ENCODE data around the gene SH2D2A.
"Not testable (repeated sequence)": the region's sequence is repeated elsewhere in the genome, so short reads cannot be mapped to it uniquely, and the experiment has no call there.

- TF ChIP-seq CTCF (IDR thresholded peaks at IDR 0.05; ENCODE audit: insufficient read depth, low read length); POLR2AphosphoS5 (IDR thresholded peaks at IDR 0.05; ENCODE audit: low read depth); REST (IDR thresholded peaks at IDR 0.05; ENCODE audit: insufficient replicate concordance, low read depth); SPI1 (IDR thresholded peaks at IDR 0.05; ENCODE audit: borderline replicate concordance, low read depth): not testable (repeated sequence)
These were observed 51.5 kb downstream of the SH2D2A start for GRCh38 chr1:156765136-156765535.
